Amygdala (tissue), 56 donors: ENCODE results near the gene PALLD.

ENCODE experiments used
- DNase-seq, 56 donors: peaks; one replicate each; lab custom pipeline; 2025; lab: John Stamatoyannopoulos, UW

PALLD gene

DNA sequence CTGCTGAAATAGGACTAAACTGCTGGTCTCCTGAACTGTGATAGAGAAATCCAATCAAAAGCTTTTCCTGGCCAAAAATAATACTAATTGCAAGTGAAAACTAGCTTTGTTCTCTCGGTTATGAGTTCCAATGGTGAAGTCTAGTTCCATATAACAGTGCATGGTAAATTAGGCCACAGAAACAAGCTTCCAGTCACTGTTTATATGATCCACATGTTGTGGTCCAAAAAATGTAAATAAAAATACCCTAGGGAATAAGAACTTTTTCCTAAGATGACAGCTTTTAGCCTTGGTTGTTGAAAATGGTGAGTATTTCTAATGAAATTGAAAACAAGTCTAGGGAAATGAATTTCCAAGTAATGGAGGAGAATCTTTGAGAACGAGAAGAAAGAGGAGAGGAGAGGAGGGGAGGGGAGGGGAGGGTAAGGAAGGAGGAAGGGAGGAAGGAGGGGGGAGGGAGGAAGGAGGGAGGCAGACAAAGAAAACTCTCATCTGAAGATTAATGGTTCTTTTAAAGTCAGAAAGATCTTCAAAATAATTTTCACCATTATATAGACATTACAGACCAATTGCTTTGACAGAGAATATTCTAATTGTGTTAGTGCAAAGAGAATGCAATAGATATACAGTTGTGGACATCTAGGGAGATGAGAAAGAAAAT, 26.1 kb downstream of the PALLD start:
- no peak for DNase-seq

- no peak for DNase-seq
These were observed 27.2 kb downstream of the PALLD start for GRCh38 chr4:168524006-168524405.

DNA sequence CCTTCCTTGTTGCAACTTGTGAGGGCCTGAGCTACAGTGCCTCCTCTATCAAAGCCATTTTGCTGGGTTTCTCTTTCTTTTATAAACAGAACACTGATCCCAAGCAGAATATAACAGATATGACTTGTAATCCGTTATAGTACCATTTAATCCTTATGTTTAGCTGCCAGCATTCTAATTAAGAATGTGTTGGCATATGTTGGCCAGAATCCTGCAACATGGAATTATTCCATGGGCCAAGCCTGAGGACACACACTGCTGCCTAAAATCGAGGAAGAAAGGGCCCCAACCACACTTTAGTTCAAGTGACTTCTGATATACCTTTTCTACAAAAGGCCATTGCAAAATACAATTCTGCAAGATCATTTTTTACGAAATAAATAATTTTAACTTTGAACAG, 28.0 kb downstream of the PALLD start:
- no peak for DNase-seq

DNA sequence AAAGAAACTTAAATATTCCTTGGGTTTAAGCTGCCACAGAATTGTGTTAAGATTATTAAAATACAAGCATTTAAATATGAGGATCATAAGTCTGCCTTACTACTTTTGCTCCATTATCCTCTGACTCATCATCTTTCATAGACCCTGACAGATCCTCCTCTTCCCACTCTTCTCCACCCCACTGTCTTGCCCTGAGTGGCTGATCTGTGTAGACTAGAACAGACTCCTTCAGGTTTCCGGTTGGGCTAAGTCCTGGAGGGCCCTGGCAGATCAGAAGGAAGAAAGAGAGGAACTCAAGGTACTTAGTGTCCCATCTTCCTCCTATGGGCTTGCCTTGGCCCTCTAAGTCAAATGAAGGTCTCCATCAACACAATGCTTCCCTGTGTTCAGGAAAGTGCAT, 30.7 kb downstream of the PALLD start:
- DNase-seq: no peak

DNA sequence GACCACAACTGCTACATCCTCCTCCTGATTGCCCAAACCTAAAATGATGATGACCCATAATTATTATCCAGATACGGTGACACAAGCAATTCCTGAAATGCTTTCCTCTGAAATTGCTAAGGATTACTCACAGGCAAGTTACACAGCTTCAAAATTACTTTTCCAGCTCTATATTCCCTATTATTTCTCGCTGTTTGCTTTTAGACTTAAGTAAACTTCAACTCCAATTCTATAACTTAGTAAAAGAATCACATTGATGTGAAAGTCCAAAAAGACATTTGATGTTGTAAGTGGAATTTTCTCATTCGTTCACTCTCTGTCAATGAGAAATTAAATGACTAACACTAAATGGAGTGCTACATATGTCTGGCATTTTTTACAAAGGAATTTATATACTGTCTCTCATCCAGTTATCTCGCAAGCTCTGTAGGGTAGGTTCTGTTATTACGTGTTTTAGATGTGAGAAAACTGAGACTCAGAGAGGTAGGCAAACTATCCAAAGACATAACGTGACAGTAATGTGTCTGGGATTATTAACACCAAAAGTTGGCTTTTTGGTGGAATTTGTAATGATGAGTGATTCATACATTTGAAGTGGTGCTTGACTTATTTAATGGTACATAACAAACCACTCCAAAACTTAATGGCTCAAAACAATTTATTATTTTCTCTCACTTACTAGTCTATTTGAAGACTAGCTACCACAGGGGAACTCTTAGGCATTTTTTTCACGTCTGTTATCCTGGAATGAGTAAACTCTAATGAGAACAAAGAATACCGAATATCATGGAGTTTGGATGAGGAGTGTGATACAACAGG, 31.5 kb downstream of the PALLD start:
- DNase-seq: no peak

GRCh38 chr4:168529257-168529656, 32.4 kb downstream of the PALLD start:
- no peak for DNase-seq

GRCh38 chr4:168531305-168531704, 34.5 kb downstream of the PALLD start:
- no peak for DNase-seq

DNA sequence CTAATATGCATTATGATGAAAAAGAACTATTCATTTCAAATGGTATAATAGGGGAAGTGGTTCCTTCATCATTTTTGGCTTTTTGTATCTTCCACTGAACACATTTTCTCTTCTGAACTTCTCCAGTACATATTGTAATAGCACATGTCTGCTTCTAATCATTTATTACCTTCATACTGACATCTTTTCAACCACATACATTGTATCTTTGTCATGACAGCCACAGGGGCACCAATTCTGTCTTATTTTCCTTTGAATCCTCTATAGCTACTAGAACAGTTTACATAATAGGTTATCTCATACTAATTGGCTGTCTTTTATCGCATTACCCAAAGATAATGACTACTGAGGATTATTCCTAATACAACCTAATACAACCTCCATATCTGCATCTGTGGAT, 37.7 kb downstream of the PALLD start:
- DNase-seq: no peak

- DNase-seq: no peak
These were observed 38.8 kb downstream of the PALLD start for GRCh38 chr4:168535689-168536088.

GRCh38 chr4:168536448-168536847, 39.6 kb downstream of the PALLD start:
- DNase-seq: no peak

- DNase-seq: no peak
These were observed 40.2 kb downstream of the PALLD start for GRCh38 chr4:168537086-168537485.

DNA sequence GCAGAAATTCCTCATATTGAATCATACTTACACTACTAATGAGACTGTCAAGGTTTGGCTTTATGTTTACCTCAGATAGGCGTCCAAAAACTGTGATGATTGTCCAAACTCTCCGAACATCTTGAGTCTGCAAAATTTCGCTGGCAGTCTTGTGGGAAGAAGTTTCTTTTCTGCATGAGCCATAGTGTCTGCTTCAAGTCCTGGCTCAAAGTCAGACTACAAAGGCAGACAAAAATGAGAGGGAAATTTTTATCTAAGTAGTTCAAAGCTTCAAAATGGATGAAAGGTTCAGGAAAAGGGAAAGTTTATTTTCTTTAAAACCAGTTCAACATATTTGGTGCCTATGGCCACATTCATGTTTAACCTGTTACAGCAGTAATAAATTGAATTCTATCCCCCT, 40.7 kb downstream of the PALLD start:
- DNase-seq: no peak

- no peak for DNase-seq
These were observed 41.8 kb downstream of the PALLD start for GRCh38 chr4:168538632-168539031.

DNA sequence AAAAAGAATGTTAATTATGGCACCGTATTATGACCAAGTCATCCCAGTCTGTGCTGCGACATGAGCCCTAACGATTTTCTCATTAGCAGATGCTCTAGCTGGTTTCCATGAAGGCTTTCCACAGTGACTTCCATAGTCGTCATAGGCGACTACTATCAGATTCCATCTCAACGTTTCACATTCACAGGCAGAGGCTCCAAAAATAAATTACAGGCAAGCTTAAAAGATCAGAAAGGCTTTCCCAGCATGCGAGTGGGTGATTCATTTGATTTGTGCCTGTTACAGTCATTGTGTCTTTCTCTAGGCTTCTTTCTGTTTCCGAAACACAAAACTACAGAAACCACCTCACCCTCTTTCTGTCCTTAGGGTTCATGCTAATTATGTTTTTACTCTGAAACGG, 43.2 kb downstream of the PALLD start:
- no peak for DNase-seq

DNA sequence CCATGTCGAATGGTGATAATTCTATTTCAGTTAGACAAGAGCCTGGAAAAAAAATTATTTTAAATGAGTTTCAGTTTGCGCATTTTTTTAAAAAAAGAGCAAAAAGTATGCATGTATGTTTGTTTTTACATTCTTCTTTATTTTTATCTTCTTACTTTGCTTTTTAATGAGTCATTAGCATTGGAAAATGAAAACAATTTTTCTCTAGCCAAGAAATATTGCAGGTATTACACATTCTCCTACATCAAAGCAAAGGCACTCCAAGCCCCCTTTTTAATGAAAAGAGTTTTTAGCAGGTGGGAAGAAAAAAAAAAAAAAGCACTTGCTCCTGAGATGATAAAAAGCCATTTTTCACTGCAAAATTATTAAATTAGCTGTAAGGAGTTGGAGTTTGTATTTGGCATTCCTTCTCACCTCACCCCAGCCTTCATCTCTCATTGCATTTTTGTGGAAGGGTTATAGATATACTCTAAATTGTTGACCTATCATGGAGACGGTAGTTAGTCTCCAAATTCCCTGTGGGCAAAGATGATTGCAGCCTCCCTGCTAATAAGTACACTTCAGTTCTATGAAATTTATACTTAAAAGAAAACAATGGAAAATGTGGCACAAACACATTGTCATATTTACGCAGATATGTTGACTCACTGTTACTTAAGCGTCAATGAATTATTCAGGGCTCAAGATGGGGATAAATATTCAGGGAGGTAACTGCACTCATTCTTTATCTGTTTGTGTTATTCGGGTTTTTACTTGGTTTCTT, 43.8 kb downstream of the PALLD start:
- no peak for DNase-seq

- DNase-seq: no peak
These were observed 44.6 kb downstream of the PALLD start for GRCh38 chr4:168541266-168541953.

DNA sequence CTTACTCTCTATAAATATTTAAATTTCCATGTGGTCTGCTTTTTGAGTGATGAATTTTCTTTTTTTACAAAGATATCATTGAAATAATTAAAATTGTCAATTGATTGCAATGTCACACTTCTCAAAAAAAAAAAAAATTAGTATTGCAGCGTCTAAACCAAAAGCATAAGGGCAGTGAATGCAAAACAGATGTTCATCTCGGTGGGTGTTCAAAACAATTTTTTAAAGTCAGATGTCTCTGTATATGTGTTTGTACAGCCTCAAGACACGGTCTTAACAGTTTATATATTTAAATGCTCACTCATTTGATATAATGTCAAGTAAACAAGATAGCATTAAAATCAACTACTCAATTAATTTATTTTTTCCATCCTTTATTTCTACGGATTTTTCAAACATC, 52.3 kb downstream of the PALLD start:
- no peak for DNase-seq

DNA sequence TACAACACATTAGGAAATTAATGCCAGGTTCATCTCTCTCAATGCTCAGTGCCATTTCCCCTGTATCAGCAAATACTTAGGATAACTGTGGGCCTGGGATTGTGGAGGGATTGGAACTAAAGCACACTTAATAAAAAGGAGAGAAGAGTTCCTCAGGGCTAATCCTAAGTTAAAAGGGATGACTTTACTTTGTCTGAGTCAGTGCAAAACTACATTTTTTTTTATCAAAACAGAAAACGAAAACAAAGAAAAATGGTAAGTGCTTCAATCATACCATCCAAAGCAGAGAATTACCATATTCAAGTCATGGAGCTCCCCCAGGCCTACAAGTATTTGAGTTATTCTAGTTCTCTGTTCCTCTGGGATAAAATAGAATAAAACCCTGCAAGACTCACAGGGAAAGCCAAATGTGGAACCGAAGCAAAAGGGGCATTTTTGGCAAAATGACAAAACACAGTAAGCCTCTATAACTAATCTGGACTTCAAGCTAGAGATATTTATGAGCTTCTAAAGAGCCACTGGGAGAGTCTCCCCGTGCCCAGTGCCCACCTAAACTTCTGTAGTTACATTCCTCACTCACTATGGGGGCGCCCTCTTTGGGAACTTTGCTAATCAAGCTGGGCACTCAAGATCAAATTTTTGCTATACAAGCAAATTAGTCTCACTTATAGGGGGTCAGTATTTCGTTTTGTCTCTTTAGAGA, 53.4 kb downstream of the PALLD start:
- no peak for DNase-seq

GRCh38 chr4:168551211-168551610, 54.4 kb downstream of the PALLD start:
- no peak for DNase-seq

DNA sequence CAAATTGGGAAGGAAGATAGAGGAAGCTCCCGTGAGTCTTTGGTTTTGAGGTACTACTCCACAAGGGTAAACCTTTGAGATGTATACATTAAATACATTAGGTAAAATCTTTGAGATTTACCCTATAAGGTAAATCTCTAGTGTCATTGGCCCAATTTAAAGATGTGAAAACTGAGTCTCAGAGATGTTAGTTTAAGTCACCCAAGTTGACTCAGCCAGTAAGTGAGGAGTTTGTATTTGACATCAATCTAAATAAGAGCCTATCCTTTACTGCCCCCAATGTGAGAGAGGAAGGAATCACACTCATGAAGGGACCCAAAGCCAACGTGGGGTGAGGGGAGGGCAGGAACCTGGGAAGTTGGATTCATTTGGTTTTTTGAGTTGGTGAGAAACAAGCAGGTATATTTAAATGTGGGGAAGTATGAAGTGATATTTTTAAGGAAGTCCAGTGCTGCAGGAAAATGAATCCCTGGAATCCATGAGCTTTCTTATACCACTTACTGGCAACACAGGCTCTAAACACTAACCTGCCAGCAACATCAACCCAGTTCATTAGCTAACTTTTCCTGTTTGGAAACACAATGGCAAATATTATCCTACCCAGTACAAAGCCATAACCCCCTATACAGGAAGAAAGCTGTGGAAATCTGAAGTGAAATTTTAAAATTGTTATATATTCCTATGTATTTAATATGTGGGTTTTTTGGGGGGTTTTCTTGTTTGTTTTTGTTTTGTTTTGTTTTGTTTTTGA, 55.3 kb downstream of the PALLD start:
- no peak for DNase-seq
